Kidney (tissue), 14 donors: Measurements from ENCODE around the gene FGD3. TPM values are rescaled to one million over a fixed set of nuclear protein-coding genes. Genes with fewer than 3 reads are reported as not detected.

Source experiments
- DNase-seq, 5 donors: peaks; one replicate each; pipeline ENCODE4 v3.0.0-alpha.2; 2013 to 2020
- FAIRE-seq: peaks from 2 replicates; lab custom pipeline; 2012; peaks lifted over from hg19 to GRCh38; lab: Jason Lieb, UNC
- H3K27ac ChIP-seq, 2 donors: one replicate each; pipeline ENCODE4 v1.7.0; 2013; ENCODE audit warnings: low read depth in 2 of 2, low read length in 2 of 2, inconsistent platforms in 1 of 2
- H3K27me3 ChIP-seq: one replicate; pipeline ENCODE4 v1.7.1; 2013; ENCODE audit warnings: low read length, inconsistent platforms; ENCODE audit not compliant: control insufficient read depth, insufficient read depth
- H3K36me3 ChIP-seq, 3 donors: one replicate each; pipeline versions ENCODE4 v1.7.0 to v1.7.1; 2013; ENCODE audit warnings: low read length in 3 of 3, control low read depth in 1 of 3, inconsistent platforms in 1 of 3; ENCODE audit not compliant: insufficient read depth in 3 of 3, control insufficient read depth in 2 of 3
- H3K4me1 ChIP-seq, 3 donors: one replicate each; pipeline versions ENCODE4 v1.7.0 to v1.7.1; 2013; ENCODE audit warnings: low read length in 3 of 3, inconsistent platforms in 1 of 3, low read depth in 1 of 3; ENCODE audit not compliant: control insufficient read depth in 2 of 3, insufficient read depth in 2 of 3
- H3K4me3 ChIP-seq, 3 donors: one replicate each; pipeline versions ENCODE4 v1.7.0 to v1.8.1; 2013; ENCODE audit warnings: low read length in 3 of 3, control low read depth in 1 of 3, inconsistent platforms in 1 of 3
- H3K9ac ChIP-seq, 3 donors: one replicate each; pipeline versions ENCODE4 v1.7.0 to v1.7.1; 2013; ENCODE audit warnings: low read length in 3 of 3, control low read depth in 1 of 3, inconsistent platforms in 1 of 3
- H3K9me3 ChIP-seq, 3 donors: one replicate each; pipeline versions ENCODE4 v1.7.0 to v1.7.1; 2013; ENCODE audit warnings: low read length in 3 of 3, control low read depth in 1 of 3, inconsistent platforms in 1 of 3; ENCODE audit not compliant: control insufficient read depth in 2 of 3, insufficient read depth in 1 of 3
- CTCF ChIP-seq: IDR thresholded peaks from 3 replicates; pipeline ENCODE4 v1.5.1; 2012; ENCODE audit warnings: mild to moderate bottlenecking, moderate library complexity, borderline replicate concordance; ENCODE audit not compliant: insufficient read depth; ENCODE audit errors: extremely low read depth
- intact Hi-C: fragments of 100-400 bp; cut with DNase I; formaldehyde crosslinking; loops from one replicate; pipeline ENCODE4 v1.11.1; 2022
- polyA plus RNA-seq: library from polyadenylated mRNA; stranded (reverse); fragments of 350-450 nt; fragmentation: Illumina TruSeq; extraction: RNeasy Lipid Tissue Mini Kit (QIAGEN cat#74804); gene quantifications from one replicate; pipeline ENCODE4 v1.2.3, GENCODE V29; 2014; ENCODE audit warnings: low read depth, low replicate concordance; ENCODE audit not compliant: insufficient read depth
- total RNA-seq: library from RNA; stranded (reverse); fragmentation: NEBNext Ultra II Directional; extraction: Animal tissue kit (Norgen Biotek cat#: 25700); gene quantifications from one replicate; pipeline ENCODE4 v1.2.1, GENCODE V29; 2021
- donor health status: control.
- donor health status: control.
- donor health status: control.
- donor health status: control.
- donor health status: control.
- donor health status: DM: yes; HTN: yes; CAD: no.
- donor health status: Normal renal cell carcinoma (clear cell type).

Gene FGD3
- total and polyA plus RNA-seq, 2 donors from 2014 or later = 7.4 to 12.1 TPM

- Histone ChIP-seq H3K27me3 (no peaks in the 10 kb centered on the region), H3K4me3 (no peak overlapping the region), H3K27ac (no peak overlapping the region), H3K36me3 (no peaks in the 10 kb centered on the region), H3K9ac (no peak overlapping the region), H3K9me3 (no peaks in the 10 kb centered on the region), H3K4me1 (no peaks in the 10 kb centered on the region)
- DNase-seq = peak in 2 of 5 donors; percentile 36 to 58
- no peak for TF ChIP-seq CTCF
- FAIRE-seq = no peak
- intact Hi-C loops = no loop called here
Observed at GRCh38 chr9:93083592-93084470, 136.5 kb downstream of the FGD3 start.

- Histone ChIP-seq H3K36me3 (no peaks in the 10 kb centered on the region), H3K4me1 (no peaks in the 10 kb centered on the region), H3K27ac (no peak overlapping the region), H3K9me3 (no peaks in the 10 kb centered on the region), H3K27me3 (no peaks in the 10 kb centered on the region), H3K9ac (no peak overlapping the region), H3K4me3 (no peak overlapping the region)
- DNase-seq = peak in 3 of 5 donors; percentile 8 to 60 (median 22)
- intact Hi-C loops = no loop called here
- FAIRE-seq = no peak
- TF ChIP-seq CTCF = no peak
Observed at GRCh38 chr9:93084471-93084881, 137.2 kb downstream of the FGD3 start.

GRCh38 chr9:93085676-93086075, 138.4 kb downstream of the FGD3 start:
- DNase-seq (peak in 2 of 5 donors; percentile 32 to 44), FAIRE-seq (no peak)
- no peak for TF ChIP-seq CTCF
- no peak overlapping the region for H3K9ac ChIP-seq
- H3K36me3 ChIP-seq = no peaks in the 10 kb centered on the region
- H3K9me3 ChIP-seq = no peaks in the 10 kb centered on the region
- intact Hi-C loops = no loop called here
- H3K27ac ChIP-seq = no peak overlapping the region
- H3K27me3 ChIP-seq = no peaks in the 10 kb centered on the region
- H3K4me1 ChIP-seq = no peaks in the 10 kb centered on the region
- no peak overlapping the region for H3K4me3 ChIP-seq

Other genes starting within 250 kb of the FGD3 start
- 25.2 TPM for gene BICD2, start 182.7 kb upstream of the FGD3 start, total RNA-seq
- 10.0 TPM for gene BICD2, start 182.7 kb upstream of the FGD3 start, polyA plus RNA-seq
- gene ZNF484, start 69.5 kb upstream of the FGD3 start, total RNA-seq = 13.5 TPM
- gene ZNF484, start 69.5 kb upstream of the FGD3 start, polyA plus RNA-seq = 1.9 TPM
- 12.2 TPM for gene SUSD3, start 111.2 kb downstream of the FGD3 start, total RNA-seq
- gene SUSD3, start 111.2 kb downstream of the FGD3 start, polyA plus RNA-seq = 34.6 TPM
- 44.5 TPM for gene CARD19, start 148.7 kb downstream of the FGD3 start, total RNA-seq
- 49.3 TPM for gene CARD19, start 148.7 kb downstream of the FGD3 start, polyA plus RNA-seq
- 56.3 TPM for gene NINJ1, start 186.7 kb downstream of the FGD3 start, total RNA-seq
- gene NINJ1, start 186.7 kb downstream of the FGD3 start, polyA plus RNA-seq = 149 TPM
- gene WNK2, start 236.6 kb downstream of the FGD3 start, total RNA-seq = 4.8 TPM
- gene WNK2, start 236.6 kb downstream of the FGD3 start, polyA plus RNA-seq = 1.5 TPM